NT2/D1 (cell line): ENCODE results near the gene TAF4B.

Source experiments
- SUZ12 ChIP-seq: IDR thresholded peaks from 2 replicates; pipeline ENCODE4 v1.6.1; 2011; ENCODE audit not compliant: insufficient read length, insufficient read depth; ENCODE audit errors: extremely low read depth
- ZNF274 ChIP-seq: IDR thresholded peaks from 2 replicates; pipeline ENCODE4 v1.6.1; 2011; ENCODE audit warnings: mild to moderate bottlenecking, low read depth, low read length

DNA sequence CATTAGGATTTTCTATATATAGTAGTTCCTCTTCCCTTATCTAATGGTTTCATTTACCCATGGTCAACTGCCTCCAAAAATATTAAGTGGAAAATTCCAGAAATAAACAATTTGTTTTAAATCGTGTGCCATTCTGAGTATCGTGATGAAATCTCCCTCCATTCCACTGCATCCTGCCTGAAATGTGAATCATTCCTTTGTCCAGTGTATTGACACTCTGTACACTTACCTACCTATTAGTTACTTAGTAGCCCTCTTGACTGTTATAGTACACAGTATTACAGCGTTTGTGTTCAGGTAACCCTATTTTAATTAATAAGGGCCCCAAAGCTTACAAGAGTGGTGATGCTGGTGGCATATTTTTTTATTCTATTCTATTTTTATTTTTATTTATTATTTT lies 26.2 kb downstream of the TAF4B start:
- TF ChIP-seq SUZ12 (no peak), ZNF274 (no peak)
